Tibial nerve (tissue), 4 donors: ENCODE measurements around the gene KRT79. TPM values are rescaled to one million over a fixed set of nuclear protein-coding genes. Genes with fewer than 3 reads are reported as not detected.
"Not testable (repeated sequence)": the region's sequence is repeated elsewhere in the genome, so short reads cannot be mapped to it uniquely, and the experiment has no call there.

ENCODE experiments used
- DNase-seq, 2 donors: peaks; one replicate each; pipeline ENCODE4 v3.0.0-alpha.2; 2019; ENCODE audit warnings: low spot score in 2 of 2
- H3K27ac ChIP-seq, 4 donors: fragments of 200-600 bp; sonication (generic) in 3 of 4; one replicate each; pipeline ENCODE4 v1.5.1; 2017 to 2019; ENCODE audit warnings: mild to moderate bottlenecking in 1 of 4
- H3K27me3 ChIP-seq, 2 donors: fragments of 200-600 bp; sonication (generic) in 1 of 2; one replicate each; pipeline versions ENCODE4 v1.5.1 to v1.6.0; 2017 to 2019
- H3K36me3 ChIP-seq, 3 donors: fragments of 200-600 bp; sonication (generic); one replicate each; pipeline ENCODE4 v1.5.1; 2018 to 2019
- H3K4me1 ChIP-seq, 4 donors: fragments of 200-600 bp; sonication (generic) in 3 of 4; one replicate each; pipeline ENCODE4 v1.5.1; 2017 to 2019
- H3K4me3 ChIP-seq, 4 donors: fragments of 200-600 bp; sonication (generic) in 3 of 4; one replicate each; pipeline ENCODE4 v1.5.1; 2017 to 2019; ENCODE audit warnings: mild to moderate bottlenecking in 1 of 4, moderate library complexity in 1 of 4
- H3K9me3 ChIP-seq, 4 donors: fragments of 200-600 bp; sonication (generic) in 3 of 4; one replicate each; pipeline ENCODE4 v1.5.1; 2017 to 2019
- EP300 ChIP-seq, 2 donors: sonication (generic); formaldehyde crosslinking; IDR thresholded peaks; one replicate each; pipeline ENCODE4 v1.6.1; 2017; ENCODE audit warnings: antibody characterized with exemption in 2 of 2, mild to moderate bottlenecking in 1 of 2
- POLR2A ChIP-seq, 2 donors: fragments of 450-650 bp; IDR thresholded peaks; one replicate each; pipeline ENCODE4 v1.6.1; 2017; ENCODE audit warnings: antibody characterized with exemption in 2 of 2, mild to moderate bottlenecking in 2 of 2, moderate library complexity in 2 of 2
- WGBS, 2 donors: methylation state at CpG; one replicate each; pipeline ENCODE4 v1.1.5; 2018; 5-methylcytosine and 5-hydroxymethylcytosine counted together
- total RNA-seq, 4 donors: library from RNA; depleted of rRNA; stranded (reverse); fragments of >200 nt; gene quantifications; one replicate each; pipeline ENCODE4 v1.1.0, GENCODE V29; 2016
- TF ChIP-seq, protein P1 (sequence below), 5 experiments: fragments of 200-600 bp in 3 of 5; fragments of 450-650 bp in 2 of 5; sonication (generic) in 3 of 5; IDR thresholded peaks; one replicate each; pipeline ENCODE4 v1.5.1; 2016 to 2019; ENCODE audit warnings: antibody characterized with exemption in 5 of 5, mild to moderate bottlenecking in 3 of 5, moderate library complexity in 2 of 5

The KRT79 gene
- total RNA-seq, 4 donors from 2014 or later = 3.9 TPM; not detected in 3

GRCh38 chr12:52856787-52857186 is 22.7 kb upstream of the KRT79 start:
- Histone ChIP-seq H3K4me3 (no peak overlapping the region), H3K27me3 (no peaks in the 10 kb centered on the region)
- 90 to 91% methylated on average over 3 of the region's 3 CpGs for WGBS, 2 donors

DNA sequence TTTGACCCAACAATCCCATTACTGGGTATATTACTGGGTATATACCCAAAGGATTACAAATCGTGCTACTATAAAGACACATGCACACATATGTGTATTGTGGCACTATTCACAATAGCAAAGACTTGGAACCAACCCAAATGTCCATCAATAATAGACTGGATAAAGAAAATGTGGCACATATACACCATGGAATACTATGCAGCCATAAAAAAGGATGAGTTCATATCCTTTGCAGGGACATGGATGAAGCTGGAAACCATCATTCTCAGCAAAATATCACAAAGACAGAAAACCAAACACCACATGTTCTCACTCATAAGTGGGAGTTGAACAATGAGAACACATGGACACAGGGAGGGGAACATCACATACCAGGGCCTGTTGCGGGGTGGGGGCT is 22.0 kb upstream of the KRT79 start:
- not testable (repeated sequence) for H3K27ac ChIP-seq, H3K27me3 ChIP-seq, H3K4me1 ChIP-seq, DNase-seq, H3K9me3 ChIP-seq, H3K4me3 ChIP-seq, H3K36me3 ChIP-seq
- 94 to 100% methylated on average over 2 of the region's 2 CpGs for WGBS, 2 donors

More at GRCh38 chr12:52856787-52857186, 22.7 kb upstream of the KRT79 start:
- Histone ChIP-seq H3K27ac (no peak overlapping the region), H3K9me3 (peaks cover 0 to 4% (median 0%) of the 10 kb centered on the region in 4 donors), H3K36me3 (no peaks in the 10 kb centered on the region), H3K4me1 (no peaks in the 10 kb centered on the region)
- DNase-seq = no peak
- TF ChIP-seq, protein P1, sequence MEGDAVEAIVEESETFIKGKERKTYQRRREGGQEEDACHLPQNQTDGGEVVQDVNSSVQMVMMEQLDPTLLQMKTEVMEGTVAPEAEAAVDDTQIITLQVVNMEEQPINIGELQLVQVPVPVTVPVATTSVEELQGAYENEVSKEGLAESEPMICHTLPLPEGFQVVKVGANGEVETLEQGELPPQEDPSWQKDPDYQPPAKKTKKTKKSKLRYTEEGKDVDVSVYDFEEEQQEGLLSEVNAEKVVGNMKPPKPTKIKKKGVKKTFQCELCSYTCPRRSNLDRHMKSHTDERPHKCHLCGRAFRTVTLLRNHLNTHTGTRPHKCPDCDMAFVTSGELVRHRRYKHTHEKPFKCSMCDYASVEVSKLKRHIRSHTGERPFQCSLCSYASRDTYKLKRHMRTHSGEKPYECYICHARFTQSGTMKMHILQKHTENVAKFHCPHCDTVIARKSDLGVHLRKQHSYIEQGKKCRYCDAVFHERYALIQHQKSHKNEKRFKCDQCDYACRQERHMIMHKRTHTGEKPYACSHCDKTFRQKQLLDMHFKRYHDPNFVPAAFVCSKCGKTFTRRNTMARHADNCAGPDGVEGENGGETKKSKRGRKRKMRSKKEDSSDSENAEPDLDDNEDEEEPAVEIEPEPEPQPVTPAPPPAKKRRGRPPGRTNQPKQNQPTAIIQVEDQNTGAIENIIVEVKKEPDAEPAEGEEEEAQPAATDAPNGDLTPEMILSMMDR (IDR thresholded peaks at IDR 0.05) = no peak
- no peak for TF ChIP-seq POLR2A (IDR thresholded peaks at IDR 0.05)
- TF ChIP-seq EP300 (IDR thresholded peaks at IDR 0.05) = no peak

DNA sequence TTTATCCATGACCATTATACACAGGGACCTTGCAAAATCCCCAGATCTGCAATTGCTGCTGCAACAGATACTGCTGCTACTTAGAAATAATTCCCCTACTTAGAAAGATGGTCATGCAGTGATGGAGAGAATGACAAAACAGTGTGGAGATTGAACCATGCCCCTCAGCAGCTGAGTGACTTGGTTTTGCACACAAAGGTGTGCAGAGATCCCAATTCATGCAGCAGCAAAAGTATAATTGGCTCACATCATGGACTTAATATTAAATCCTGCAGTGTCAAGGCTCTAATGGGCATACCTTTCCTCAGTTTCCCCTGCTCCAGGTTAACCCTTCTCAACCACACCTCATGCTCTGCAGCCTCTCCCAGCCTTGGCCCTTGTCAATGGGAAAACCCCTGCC is 17.7 kb upstream of the KRT79 start:
- H3K4me1 ChIP-seq = no peaks in the 10 kb centered on the region
- no peaks in the 10 kb centered on the region for H3K27me3 ChIP-seq
- DNase-seq = no peak
- TF ChIP-seq, protein P1 (IDR thresholded peaks at IDR 0.05) = no peak
- TF ChIP-seq POLR2A (IDR thresholded peaks at IDR 0.05) (no peak), EP300 (IDR thresholded peaks at IDR 0.05) (no peak)
- H3K36me3 ChIP-seq = no peaks in the 10 kb centered on the region
- peaks cover 0 to 4% (median 0%) of the 10 kb centered on the region in 4 donors for H3K9me3 ChIP-seq
- no peak overlapping the region for H3K27ac ChIP-seq
- H3K4me3 ChIP-seq = no peak overlapping the region

GRCh38 chr12:52850681-52851080 is 16.6 kb upstream of the KRT79 start:
- no peak for DNase-seq
- H3K9me3 ChIP-seq = peaks cover 0 to 4% (median 0%) of the 10 kb centered on the region in 4 donors
- no peaks in the 10 kb centered on the region for H3K36me3 ChIP-seq
- no peaks in the 10 kb centered on the region for H3K27me3 ChIP-seq
- H3K4me1 ChIP-seq = no peaks in the 10 kb centered on the region
- no peak overlapping the region for H3K4me3 ChIP-seq
- TF ChIP-seq EP300 (IDR thresholded peaks at IDR 0.05) = no peak
- TF ChIP-seq, protein P1 (IDR thresholded peaks at IDR 0.05) = no peak
- no peak for TF ChIP-seq POLR2A (IDR thresholded peaks at IDR 0.05)
- WGBS, 2 donors = 74 to 78% methylated on average over 5 of the region's 5 CpGs
- no peak overlapping the region for H3K27ac ChIP-seq

GRCh38 chr12:52849511-52849910 is 15.4 kb upstream of the KRT79 start:
- TF ChIP-seq POLR2A (IDR thresholded peaks at IDR 0.05) (no peak), EP300 (IDR thresholded peaks at IDR 0.05) (no peak)
- TF ChIP-seq, protein P1 (IDR thresholded peaks at IDR 0.05) = no peak
- 85 to 90% methylated on average over 3 to 6 of the region's 6 CpGs for WGBS, 2 donors
- no peaks in the 10 kb centered on the region for H3K4me1 ChIP-seq

DNA sequence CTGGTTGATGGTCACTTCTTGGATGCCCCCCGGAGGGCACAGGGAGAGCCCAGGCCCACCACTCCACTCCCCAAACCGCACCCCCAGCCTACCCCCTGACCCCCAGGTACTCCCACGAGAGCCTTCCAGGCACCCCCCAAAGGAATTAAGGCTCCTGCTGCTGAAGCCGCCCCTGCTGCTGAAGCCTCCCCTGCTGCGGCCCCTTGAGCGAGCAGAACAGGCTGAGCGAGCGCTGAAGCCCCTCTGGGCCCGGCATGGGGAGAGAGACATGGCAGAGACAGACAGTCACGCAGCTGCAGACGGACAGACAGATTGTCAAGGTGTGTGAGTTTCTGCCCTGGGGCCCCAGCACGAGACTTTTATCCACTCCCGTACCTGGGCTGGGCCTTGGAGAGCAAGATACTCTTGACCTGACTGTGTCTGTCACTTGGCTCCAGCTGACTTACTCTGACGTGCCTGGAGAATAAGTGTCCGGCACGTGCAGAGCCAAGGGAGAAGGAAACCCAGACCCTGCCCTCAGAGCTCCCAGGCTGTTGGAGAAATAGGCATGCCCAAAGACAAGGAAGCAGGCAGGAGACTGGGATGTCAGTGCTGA is 14.6 kb upstream of the KRT79 start, which contains the start of gene KRT78:
KRT78 (minus strand) TSS at position 334 of the 595 bp plus-strand sequence; CDS start at position 270, 64 bp downstream.
- no peak for TF ChIP-seq EP300 (IDR thresholded peaks at IDR 0.05)
- TF ChIP-seq, protein P1 (IDR thresholded peaks at IDR 0.05) = no peak
- TF ChIP-seq POLR2A (IDR thresholded peaks at IDR 0.05) = no peak
- DNase-seq = no peak

More at GRCh38 chr12:52849511-52849910, 15.4 kb upstream of the KRT79 start:
- Histone ChIP-seq H3K4me3 (no peak overlapping the region), H3K27ac (no peak overlapping the region), H3K9me3 (no peaks in the 10 kb centered on the region), H3K27me3 (no peaks in the 10 kb centered on the region), H3K36me3 (no peaks in the 10 kb centered on the region)
- no peak for DNase-seq

More for the DNA sequence above, 14.6 kb upstream of the KRT79 start, which contains the start of gene KRT78:
- H3K27me3 ChIP-seq = no peaks in the 10 kb centered on the region
- no peaks in the 10 kb centered on the region for H3K4me1 ChIP-seq
- no peaks in the 10 kb centered on the region for H3K9me3 ChIP-seq
- H3K4me3 ChIP-seq = no peak within 1 kb of the TSS
- no peak within 1 kb of the TSS for H3K27ac ChIP-seq
- WGBS, 2 donors = 82 to 87% methylated on average over 15 to 16 of the region's 16 CpGs
- H3K36me3 ChIP-seq = no peaks in the 10 kb centered on the region
